ENCODE measurements around the gene CAD. TPM values are rescaled to one million over a fixed set of nuclear protein-coding genes. Genes with fewer than 3 reads are reported as not detected.

CAD gene
- total and polyA plus RNA-seq, 2 donors (not counting 1 experiment from before 2014, with no cell fraction given): 35.6 to 48.5 TPM

- Mint-ChIP-seq H3K27ac (no peak overlapping the region), H3K4me1 (no peaks in the 10 kb centered on the region), H3K4me3 (no peak overlapping the region), H3K27me3 (no peaks in the 10 kb centered on the region), H3K9me3 (ENCODE audit: insufficient read depth) (no peaks in the 10 kb centered on the region)
- no peak overlapping the region for H3K27ac ChIP-seq (ENCODE audit: low read length in 2 of 2)
- WGBS (ENCODE audit: insufficient coverage): no CpG with 5 or more reads among the region's 8 CpGs
- no peak for TF ChIP-seq CTCF (IDR thresholded peaks at IDR 0.05)
- no peak for TF ChIP-seq EZH2 (IDR thresholded peaks at IDR 0.05; ENCODE audit: borderline replicate concordance, insufficient read depth, low read depth, low read length, poor library complexity, severe bottlenecking)
- H4K20me1 ChIP-seq (ENCODE audit: control insufficient read depth, insufficient read depth, low read length, poor library complexity, severe bottlenecking): no peaks in the 10 kb centered on the region
- H3K4me2 ChIP-seq (replicated peaks; ENCODE audit: low read depth, low read length, poor library complexity, severe bottlenecking): no peak overlapping the region
- ChIA-PET POLR2A (no interaction called here), CTCF (no interaction called here)
- ATAC-seq (ENCODE audit: low read depth) (no peak), DNase-seq (no peak)
- H3K4me1 ChIP-seq (ENCODE audit: control insufficient read depth in 2 of 2, insufficient read depth in 2 of 2, low read length in 2 of 2): no peaks in the 10 kb centered on the region
- no peak overlapping the region for H3K9ac ChIP-seq (ENCODE audit: low read length)
- no peak overlapping the region for H2AFZ ChIP-seq (ENCODE audit: insufficient read depth, low read depth, low read length, poor library complexity, severe bottlenecking)
- no peak overlapping the region for H3K4me3 ChIP-seq (ENCODE audit: control extremely low read depth in 1 of 5, extremely low read depth in 1 of 5, insufficient read depth in 1 of 5, low read depth in 2 of 5, low read length in 4 of 5)
- no peaks in the 10 kb centered on the region for H3K27me3 ChIP-seq (replicated peaks in 1 of 4; ENCODE audit: control extremely low read depth in 1 of 4, control insufficient read depth in 3 of 4, insufficient read depth in 4 of 4, low read length in 3 of 4)
- H3K36me3 ChIP-seq (replicated peaks in 1 of 2; ENCODE audit: control extremely low read depth in 1 of 2, control insufficient read depth in 1 of 2, extremely low read depth in 1 of 2, insufficient read depth in 2 of 2, low read length in 1 of 2): peaks cover 0 to 89% of the 10 kb centered on the region in 2 experiments
- intact Hi-C loops (cut with micrococcal nuclease): no loop called here
- H3K79me2 ChIP-seq (ENCODE audit: control insufficient read depth, insufficient read depth, low read length): no peaks in the 10 kb centered on the region
- no peaks in the 10 kb centered on the region for H3K9me3 ChIP-seq (ENCODE audit: control extremely low read depth in 1 of 3, control insufficient read depth in 2 of 3, insufficient read depth in 1 of 3, low read length in 2 of 3)
Measured at GRCh38 chr2:27238976-27239375, 21.8 kb downstream of the CAD start.

GRCh38 chr2:27240406-27240805 is 23.2 kb downstream of the CAD start:
- CTCF ChIA-PET: interaction anchor here (0.9 kb wide), 1 partner anchor 40 kb away, joined by 4 read pairs; no protein-coding TSS in a partner anchor
- no peaks in the 10 kb centered on the region for H3K27me3 ChIP-seq (replicated peaks in 1 of 4; ENCODE audit: control extremely low read depth in 1 of 4, control insufficient read depth in 3 of 4, insufficient read depth in 4 of 4, low read length in 3 of 4)
- WGBS (ENCODE audit: insufficient coverage): 93% methylated on average over 3 of the region's 9 CpGs

More at GRCh38 chr2:27240406-27240805, 23.2 kb downstream of the CAD start:
- Histone ChIP-seq H3K4me3 (ENCODE audit: control extremely low read depth in 1 of 5, extremely low read depth in 1 of 5, insufficient read depth in 1 of 5, low read depth in 2 of 5, low read length in 4 of 5) (no peak overlapping the region), H3K9ac (ENCODE audit: low read length) (no peak overlapping the region), H4K20me1 (ENCODE audit: control insufficient read depth, insufficient read depth, low read length, poor library complexity, severe bottlenecking) (no peaks in the 10 kb centered on the region), H3K9me3 (ENCODE audit: control extremely low read depth in 1 of 3, control insufficient read depth in 2 of 3, insufficient read depth in 1 of 3, low read length in 2 of 3) (no peaks in the 10 kb centered on the region), H3K27ac (ENCODE audit: low read length in 2 of 2) (no peak overlapping the region), H3K36me3 (replicated peaks in 1 of 2; ENCODE audit: control extremely low read depth in 1 of 2, control insufficient read depth in 1 of 2, extremely low read depth in 1 of 2, insufficient read depth in 2 of 2, low read length in 1 of 2) (peaks cover 0 to 75% of the 10 kb centered on the region in 2 experiments), H2AFZ (ENCODE audit: insufficient read depth, low read depth, low read length, poor library complexity, severe bottlenecking) (no peak overlapping the region), H3K79me2 (ENCODE audit: control insufficient read depth, insufficient read depth, low read length) (no peaks in the 10 kb centered on the region), H3K4me1 (ENCODE audit: control insufficient read depth in 2 of 2, insufficient read depth in 2 of 2, low read length in 2 of 2) (no peaks in the 10 kb centered on the region), H3K4me2 (replicated peaks; ENCODE audit: low read depth, low read length, poor library complexity, severe bottlenecking) (no peak overlapping the region)
- Mint-ChIP-seq H3K4me1 (no peaks in the 10 kb centered on the region), H3K27me3 (no peaks in the 10 kb centered on the region), H3K27ac (no peak overlapping the region), H3K9me3 (ENCODE audit: insufficient read depth) (no peaks in the 10 kb centered on the region), H3K4me3 (no peak overlapping the region)
- ATAC-seq (ENCODE audit: low read depth) (no peak), DNase-seq (no peak)
- TF ChIP-seq CTCF (IDR thresholded peaks at IDR 0.05): no peak
- TF ChIP-seq EZH2 (IDR thresholded peaks at IDR 0.05; ENCODE audit: borderline replicate concordance, insufficient read depth, low read depth, low read length, poor library complexity, severe bottlenecking): no peak
- intact Hi-C loops (cut with micrococcal nuclease): no loop called here
- POLR2A ChIA-PET: no interaction called here

All from B cell (primary cell).